HFF-Myc (cell line): ENCODE measurements around the gene FRZB.

Source experiments
- DNase-seq: peaks from one replicate; pipeline ENCODE4 v3.0.0-alpha.2; 2011; ENCODE audit warnings: low read depth; ENCODE audit errors: extremely low read depth
- H3K4me3 ChIP-seq: replicated peaks from 2 replicates; pipeline ENCODE4 v1.5.1; 2011; ENCODE audit warnings: low read depth, mild to moderate bottlenecking, control low read depth, low read length
- CTCF ChIP-seq: IDR thresholded peaks from 2 replicates; pipeline ENCODE4 v1.5.1; 2012; ENCODE audit warnings: mild to moderate bottlenecking, low read depth, low read length, control low read depth; ENCODE audit errors: missing control alignments

The FRZB gene

GRCh38 chr2:182833084-182833854 is 33.2 kb downstream of the FRZB start:
- DNase-seq = no peak
- no peak for TF ChIP-seq CTCF
- H3K4me3 ChIP-seq = no peak overlapping the region

GRCh38 chr2:182831921-182832320 is 34.5 kb downstream of the FRZB start:
- TF ChIP-seq CTCF = no peak
- H3K4me3 ChIP-seq = no peak overlapping the region

DNA sequence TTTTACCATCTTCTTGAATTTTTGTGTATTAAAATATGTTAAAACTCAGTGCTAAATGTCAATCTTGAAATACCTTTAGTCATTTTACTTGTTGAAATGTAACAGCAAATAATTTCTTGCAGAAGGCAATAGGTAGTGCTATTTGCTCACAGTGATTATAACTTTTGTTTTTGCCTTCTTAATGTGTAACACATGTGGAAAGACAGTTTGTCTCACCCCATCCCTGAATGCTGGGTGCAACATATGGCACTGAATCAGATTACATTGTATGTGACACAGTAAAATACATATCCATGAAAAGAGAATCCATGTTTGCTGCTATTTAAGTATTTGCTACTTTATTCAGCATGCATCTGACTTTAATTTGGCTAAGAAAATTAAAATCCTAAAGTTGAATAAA is 35.3 kb downstream of the FRZB start:
- peak; percentile 40 for DNase-seq
- TF ChIP-seq CTCF = no peak
- no peak overlapping the region for H3K4me3 ChIP-seq

More at GRCh38 chr2:182831921-182832320, 34.5 kb downstream of the FRZB start:
- no peak for DNase-seq

DNA sequence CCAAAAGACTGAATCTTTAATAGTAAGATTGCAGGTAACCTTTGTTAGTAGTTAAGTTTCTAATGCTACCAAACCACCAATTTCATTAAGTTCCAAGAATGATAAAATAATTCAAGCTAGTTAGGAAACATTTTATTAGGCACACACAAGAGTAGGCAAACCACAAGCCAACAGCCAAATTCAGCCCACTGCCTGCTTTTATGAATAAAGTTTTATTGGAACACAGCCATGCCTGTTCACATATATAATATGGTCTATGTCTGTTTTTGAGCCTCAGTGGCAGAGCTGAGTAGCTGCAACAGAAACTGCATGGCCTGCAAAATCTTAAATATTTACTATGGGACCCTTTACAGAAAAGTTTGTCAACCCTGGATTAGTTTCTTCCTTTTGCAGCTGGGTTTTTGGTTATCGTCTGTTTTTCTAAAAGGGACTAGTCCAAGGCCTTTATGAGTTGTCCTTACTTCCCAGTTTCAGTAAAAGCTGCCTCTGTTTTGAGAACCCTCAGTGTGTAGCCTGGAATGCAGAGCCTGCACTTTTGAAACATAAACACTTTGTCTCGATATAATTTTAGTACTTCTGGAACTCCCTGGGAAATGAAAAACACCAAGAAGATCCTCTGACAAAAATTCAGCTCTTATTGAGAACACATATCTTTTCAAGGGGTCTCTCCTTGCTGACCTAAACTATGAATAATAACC is 39.1 kb downstream of the FRZB start:
- DNase-seq = no peak
- H3K4me3 ChIP-seq = no peak overlapping the region
- no peak for TF ChIP-seq CTCF

DNA sequence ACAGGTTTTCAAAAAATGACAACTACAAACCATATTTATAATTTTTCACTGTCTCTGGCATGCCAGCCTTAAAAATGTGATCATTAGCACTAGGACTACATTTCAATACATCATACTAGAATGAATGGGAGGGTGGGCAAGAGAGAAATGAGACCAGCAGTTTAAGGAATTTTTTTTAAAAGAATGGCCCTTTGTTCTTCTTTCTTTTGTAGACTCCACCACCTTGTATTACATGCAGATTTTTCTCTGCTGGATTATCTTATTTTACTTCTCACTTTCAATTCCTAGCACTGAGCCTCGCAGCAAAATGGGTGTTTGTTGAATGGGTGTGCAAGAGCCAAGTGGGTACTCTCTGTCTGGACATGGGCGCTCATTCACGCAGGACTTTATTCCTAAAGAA is 39.9 kb downstream of the FRZB start:
- H3K4me3 ChIP-seq = no peak overlapping the region
- no peak for TF ChIP-seq CTCF
- no peak for DNase-seq

DNA sequence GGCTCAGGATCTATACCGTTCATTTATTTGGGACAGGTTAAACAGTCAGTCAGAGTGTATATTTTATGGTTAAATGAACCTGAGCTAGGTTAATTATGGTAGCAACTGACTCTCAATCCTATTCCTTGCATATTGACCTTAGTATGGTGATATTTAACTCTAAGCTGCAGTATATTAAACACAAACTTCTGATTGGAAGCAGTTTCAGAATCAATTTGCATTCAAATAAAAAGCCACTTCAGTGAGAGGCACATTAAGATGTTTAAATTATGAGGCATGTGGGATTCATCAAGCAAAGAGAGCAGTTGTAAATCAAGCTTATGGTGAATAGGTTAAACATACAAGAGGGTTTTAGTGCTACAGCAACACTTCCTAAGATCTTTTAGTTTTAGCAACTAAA is 40.4 kb downstream of the FRZB start:
- no peak overlapping the region for H3K4me3 ChIP-seq
- TF ChIP-seq CTCF = no peak
- no peak for DNase-seq
